GM15510 (cell line): Measurements from ENCODE around the gene QPRT.

ENCODE experiments used
- POLR2A ChIP-seq: IDR thresholded peaks from 3 replicates; pipeline ENCODE4 v1.6.1; 2011; ENCODE audit warnings: borderline replicate concordance; ENCODE audit not compliant: insufficient read length; ENCODE audit errors: extremely low read depth

Gene QPRT

DNA sequence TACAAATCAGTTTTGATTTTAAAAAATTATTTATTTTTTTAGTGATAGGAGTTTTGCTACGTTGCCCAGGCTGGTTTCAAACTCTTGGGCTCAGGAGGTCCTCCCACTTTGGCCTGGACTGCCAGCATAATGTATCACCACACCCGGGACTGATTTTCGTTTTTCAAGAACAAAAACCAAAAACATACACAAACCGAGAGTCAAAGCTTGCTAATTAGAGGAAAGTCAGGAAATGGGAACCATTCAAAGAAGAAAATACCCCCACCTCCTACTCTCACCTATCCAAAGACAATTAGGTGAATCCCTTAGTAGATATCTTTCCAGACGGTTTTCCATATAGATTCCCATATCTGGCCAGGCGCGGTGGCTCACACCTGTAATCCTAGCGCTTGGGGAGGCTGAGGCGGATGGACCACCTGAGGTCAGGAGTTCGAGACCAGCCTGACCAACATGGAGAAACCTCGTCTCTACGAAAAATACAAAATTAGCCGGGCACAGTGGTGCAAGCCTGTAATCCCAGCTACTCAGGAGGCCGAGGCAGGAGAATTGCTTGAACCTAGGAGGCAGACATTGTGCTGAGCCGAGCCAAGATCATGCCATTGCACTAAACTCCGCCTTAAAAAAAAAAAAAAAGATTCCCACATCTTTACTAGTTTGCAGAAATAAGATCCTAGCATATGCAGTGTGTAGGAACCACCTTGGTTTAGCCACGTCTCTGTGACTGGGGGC, 16.8 kb upstream of the QPRT start:
- TF ChIP-seq POLR2A, result no peak

DNA sequence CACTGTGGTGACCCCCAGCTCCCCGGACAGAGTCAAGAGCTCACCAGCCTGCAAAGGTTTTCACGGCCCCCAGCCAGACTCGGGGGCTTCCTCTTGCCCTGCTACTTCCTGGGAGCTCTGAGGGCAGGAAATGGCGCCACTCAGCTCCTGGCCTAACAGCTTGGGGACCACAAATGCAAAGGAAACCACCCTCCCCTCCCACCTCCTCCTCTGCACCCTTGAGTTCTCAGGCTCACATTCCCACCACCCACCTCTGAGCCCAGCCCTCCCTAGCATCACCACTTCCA, 16.3 kb upstream of the QPRT start:
- peak; percentile 33 for TF ChIP-seq POLR2A

DNA sequence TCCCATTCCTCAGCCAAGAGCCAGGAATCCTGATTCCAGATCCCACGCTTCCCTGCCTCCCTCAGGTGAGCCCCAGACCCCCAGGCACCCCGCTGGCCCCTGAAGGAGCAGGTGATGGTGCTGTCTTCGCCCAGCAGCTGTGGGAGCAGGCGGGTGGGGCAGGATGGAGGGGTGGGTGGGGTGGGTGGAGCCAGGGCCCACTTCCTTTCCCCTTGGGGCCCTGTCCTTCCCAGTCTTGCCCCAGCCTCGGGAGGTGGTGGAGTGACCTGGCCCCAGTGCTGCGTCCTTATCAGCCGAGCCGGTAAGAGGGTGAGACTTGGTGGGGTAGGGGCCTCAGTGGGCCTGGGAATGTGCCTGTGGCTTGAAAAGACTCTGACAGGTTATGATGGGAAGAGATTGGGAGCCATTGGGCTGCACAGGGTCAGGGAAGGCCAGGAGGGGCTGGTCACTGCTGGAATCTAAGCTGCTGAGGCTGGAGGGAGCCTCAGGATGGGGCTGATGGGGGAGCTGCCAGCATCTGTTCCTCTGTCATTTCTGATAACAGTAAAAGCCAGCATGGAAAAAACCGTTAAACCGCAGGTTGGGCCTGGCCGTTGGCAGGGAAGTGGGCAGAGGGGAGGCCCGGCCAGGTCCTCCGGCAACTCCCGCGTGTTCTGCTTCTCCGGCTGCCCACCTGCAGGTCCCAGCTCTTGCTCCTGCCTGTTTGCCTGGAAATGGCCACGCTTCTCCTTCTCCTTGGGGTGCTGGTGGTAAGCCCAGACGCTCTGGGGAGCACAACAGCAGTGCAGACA, 15.8 kb upstream of the QPRT start, which contains the start of gene SPN:
SPN (plus strand) TSS at position 232 of the 791 bp plus-strand sequence; CDS start at position 714, 482 bp downstream.
- TF ChIP-seq POLR2A, result peak; percentile 88

DNA sequence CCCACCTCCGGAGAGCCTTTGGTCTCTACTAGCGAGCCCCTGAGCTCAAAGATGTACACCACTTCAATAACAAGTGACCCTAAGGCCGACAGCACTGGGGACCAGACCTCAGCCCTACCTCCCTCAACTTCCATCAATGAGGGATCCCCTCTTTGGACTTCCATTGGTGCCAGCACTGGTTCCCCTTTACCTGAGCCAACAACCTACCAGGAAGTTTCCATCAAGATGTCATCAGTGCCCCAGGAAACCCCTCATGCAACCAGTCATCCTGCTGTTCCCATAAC, 15.2 kb upstream of the QPRT start:
- TF ChIP-seq POLR2A, result no peak

DNA sequence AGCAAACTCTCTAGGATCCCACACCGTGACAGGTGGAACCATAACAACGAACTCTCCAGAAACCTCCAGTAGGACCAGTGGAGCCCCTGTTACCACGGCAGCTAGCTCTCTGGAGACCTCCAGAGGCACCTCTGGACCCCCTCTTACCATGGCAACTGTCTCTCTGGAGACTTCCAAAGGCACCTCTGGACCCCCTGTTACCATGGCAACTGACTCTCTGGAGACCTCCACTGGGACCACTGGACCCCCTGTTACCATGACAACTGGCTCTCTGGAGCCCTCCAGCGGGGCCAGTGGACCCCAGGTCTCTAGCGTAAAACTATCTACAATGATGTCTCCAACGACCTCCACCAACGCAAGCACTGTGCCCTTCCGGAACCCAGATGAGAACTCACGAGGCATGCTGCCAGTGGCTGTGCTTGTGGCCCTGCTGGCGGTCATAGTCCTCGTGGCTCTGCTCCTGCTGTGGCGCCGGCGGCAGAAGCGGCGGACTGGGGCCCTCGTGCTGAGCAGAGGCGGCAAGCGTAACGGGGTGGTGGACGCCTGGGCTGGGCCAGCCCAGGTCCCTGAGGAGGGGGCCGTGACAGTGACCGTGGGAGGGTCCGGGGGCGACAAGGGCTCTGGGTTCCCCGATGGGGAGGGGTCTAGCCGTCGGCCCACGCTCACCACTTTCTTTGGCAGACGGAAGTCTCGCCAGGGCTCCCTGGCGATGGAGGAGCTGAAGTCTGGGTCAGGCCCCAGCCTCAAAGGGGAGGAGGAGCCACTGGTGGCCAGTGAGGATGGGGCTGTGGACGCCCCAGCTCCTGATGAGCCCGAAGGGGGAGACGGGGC, 14.7 kb upstream of the QPRT start:
- no peak for TF ChIP-seq POLR2A

DNA sequence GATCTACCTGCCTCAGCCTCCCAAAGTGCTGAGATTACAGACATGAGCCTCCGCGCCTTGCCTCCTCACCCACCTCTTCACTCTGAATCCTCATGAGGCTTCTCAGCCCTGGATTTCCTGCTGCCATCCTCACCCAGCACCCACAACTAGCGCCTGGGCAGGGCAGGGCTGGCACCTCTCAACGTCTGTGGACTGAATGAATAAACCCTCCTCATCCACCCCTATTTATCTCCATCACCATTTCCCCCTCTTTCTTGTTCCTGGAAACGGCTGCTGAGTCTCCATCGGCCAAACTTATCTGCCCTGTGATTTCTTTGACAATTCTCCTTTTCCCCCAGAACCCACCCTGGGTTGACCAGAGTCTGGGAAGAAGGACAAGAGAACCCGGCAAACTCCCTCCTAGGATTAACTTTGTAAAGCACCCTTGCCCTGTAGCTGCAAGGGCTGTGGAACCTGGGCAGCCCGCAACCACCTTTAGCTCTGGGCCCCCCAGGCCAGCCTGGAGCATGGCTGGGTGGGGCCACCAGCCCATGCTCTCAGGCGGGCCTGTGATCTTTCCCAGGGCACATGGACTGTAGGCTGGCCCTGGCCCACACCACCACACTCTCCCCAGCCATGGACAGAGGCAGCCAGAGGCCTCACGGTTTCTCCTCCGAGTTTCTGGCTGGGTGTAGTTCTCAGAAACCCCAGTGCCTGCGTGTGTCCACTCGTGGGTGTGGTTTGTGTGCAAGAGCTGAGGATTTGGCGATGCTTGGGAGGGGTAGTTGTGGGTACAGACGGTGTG, 13.5 kb upstream of the QPRT start:
- TF ChIP-seq POLR2A, result no peak

DNA sequence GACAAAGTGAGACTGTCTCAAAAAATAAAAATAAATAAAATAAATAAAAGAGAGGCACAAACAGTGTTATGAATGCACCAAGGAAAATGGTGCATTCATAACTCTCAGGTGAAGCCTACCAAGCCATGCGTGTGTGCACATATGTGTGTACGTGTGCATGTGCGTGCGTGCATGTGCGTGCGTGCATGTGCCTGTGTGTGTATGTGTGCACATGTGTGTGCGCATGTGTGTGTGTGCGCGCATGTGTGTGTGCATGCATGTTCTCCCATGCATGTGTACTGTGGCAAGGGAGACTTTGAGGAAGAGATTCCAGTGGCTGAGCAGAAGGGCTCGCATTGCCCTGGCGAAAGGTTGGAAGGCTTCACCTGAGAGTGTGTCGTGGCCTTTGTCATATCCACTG, 11.2 kb upstream of the QPRT start:
- TF ChIP-seq POLR2A, result peak; percentile 33

DNA sequence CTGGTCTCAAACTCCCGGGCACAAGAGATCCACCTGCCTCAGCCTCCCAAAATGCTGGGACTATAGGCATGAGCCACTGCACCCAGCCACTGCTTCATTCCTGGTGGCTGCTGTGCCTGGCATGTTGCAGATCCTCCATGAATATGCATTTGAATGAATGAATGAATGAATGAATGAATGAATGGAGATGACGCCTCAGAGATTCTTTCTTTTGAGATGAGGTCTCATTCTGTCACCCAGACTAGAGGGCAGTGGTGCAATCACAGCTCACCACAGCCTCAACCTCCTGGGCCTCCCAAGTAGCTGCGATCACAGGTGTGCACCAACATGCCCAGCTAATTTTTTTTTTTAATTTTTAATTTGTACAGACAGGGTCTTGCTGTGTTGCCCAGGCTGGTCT, 10.7 kb upstream of the QPRT start:
- TF ChIP-seq POLR2A, result no peak

DNA sequence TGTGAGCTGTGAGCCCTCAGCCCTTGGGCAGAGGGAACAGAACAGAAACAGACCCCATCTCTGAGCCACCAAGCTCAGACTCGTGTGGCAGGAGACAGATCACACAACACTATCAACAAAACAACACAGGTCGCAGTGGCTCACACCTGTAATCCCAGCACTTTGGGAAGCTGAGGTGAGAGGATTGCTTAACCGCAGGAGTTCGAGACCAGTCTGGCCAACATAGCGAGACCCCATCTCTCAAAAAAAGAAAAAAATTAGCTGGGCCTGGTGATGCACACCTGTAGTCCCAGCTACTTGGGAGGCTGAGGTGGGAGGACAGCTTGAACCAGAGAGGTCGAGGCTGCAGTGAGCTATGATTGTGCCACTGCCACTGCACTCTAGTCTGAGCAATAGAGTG, 5.5 kb upstream of the QPRT start:
- no peak for TF ChIP-seq POLR2A

DNA sequence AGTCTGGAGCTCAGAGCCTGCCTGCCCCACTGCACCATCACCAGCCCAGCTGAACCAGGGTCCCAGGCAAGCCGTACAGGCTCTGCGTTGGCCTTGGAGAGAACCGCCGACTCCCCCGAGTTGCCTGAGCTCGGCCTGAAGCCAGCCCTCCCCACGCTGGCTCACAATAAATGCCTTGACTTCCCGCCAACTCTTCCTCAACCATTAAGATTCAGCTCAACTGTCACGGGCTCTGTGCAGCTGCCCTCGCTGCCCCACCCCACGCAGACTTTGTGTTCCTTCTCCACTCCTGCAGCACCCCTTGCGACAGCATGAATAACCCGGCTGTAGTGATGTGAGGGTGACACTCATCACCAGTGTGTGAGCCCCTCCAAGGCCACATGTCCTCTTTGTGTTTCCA, 4.8 kb upstream of the QPRT start:
- no peak for TF ChIP-seq POLR2A

DNA sequence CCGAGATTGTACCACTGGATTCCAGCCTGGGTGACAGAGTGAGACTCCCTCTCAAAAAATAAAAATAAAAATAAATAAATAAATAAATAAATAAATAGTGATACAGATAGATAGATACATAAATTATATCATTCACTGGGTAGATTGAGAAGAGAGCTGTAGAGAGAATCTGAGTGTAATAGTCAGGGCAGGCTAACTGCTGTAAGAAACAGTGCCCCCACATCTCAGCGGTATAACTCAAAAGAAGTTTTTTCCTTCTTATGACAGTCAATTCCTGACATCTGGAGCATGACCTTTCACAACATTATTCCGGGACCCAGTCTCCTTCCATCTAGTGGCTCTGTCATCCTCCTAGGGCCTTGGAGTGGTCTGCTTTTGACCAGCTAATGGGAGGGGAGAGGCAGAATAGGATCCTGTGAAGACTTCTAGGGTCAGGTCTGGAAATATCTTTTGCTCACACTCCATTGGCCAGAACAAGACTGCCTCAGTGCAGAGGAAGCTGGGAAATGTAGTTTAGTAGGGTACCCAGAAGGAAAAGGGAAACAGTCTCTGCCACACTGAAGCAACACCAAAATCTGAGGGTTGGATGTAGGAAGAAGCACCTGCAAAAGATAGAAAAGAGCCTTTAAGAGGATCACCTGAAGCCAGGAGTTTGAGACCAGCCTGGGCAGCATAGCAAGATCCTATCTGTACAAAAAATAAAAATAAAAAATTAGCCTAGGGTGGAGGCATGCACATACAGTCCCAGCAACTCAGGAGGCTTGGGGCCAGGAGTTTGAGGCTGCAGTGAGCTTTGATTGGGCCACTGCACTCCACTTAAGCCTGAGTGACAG, 3.0 kb upstream of the QPRT start:
- TF ChIP-seq POLR2A, result no peak

DNA sequence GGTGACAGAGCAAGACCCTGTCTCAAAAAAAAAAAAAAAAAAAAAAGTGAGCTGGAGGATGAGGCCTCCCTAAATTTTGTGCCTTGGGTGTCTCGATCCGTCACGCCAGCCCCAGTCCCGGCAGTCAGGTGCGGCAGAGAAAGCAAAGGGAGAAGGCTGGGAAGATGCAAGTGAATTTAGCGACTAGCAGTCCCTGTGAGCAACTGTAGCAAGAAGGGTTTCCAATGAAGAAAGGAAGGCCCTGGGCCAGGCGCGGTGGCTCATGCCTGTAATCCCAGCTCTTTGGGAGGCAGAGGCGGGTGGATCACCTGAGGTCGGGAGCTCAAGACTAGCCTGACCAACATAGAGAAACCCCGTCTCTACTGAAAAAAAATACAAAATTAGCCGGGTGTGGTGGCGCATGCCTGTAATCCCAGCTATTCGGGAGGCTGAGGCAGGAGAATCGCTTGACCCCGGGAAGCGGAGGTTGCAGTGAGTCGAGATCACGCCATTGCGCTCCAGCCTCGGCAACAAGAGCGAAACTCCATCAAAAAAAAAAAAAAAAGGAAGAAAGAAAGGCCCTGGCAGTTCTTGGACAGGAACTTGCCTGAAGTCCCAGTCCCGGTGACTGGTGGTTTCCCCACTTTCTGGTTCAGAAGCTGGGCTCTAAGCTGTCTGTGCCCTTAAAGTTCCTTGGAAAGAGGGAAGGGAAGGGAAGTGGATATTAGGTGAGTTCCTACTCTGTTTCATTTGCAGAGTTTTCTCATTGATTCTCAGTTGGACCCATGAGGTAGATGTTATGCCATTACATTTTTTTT, 1.8 kb upstream of the QPRT start:
- TF ChIP-seq POLR2A, result no peak

DNA sequence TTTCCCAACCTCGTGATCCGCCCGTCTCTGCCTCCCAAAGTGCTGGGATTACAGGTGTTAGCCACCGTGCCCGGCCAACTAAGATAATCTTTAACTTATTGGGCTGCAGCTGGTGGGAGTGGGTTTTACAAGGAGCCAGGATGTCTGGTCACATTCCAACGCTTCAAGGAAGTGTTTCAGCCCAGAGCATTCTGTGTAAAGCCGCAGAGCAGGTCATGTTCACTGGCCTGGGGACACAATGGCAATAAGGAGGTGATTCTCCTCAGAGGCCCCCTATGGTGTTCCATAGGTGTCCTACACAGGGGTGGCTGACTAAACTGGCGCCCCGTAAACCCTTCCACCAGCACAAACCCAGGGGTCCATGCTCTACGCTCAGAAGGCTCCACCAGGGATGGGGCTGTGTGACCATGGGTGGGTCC, 1.2 kb downstream of the QPRT start:
- no peak for TF ChIP-seq POLR2A
